ENCODE results near the gene TRPM6. TPM values are rescaled to one million over a fixed set of nuclear protein-coding genes. Genes with fewer than 3 reads are reported as not detected.
A peak's percentile ranks its signal among the peaks of the same experiment; 100 is the strongest.
"Not testable (repeated sequence)": the region's sequence is repeated elsewhere in the genome, so short reads cannot be mapped to it uniquely, and the experiment has no call there.

The TRPM6 gene
- total and polyA plus RNA-seq, 8 donors: 0.14 to 0.59 (median 0.23) TPM

GRCh38 chr9:74858751-74859414 is 28.8 kb downstream of the TRPM6 start:
- no peak for FAIRE-seq
- DNase-seq: no peak
- Histone ChIP-seq H3K27ac (no peak overlapping the region), H3K4me3 (no peak overlapping the region), H3K36me3 (no peaks in the 10 kb centered on the region), H3K4me1 (peaks cover 0 to 4% (median 0%) of the 10 kb centered on the region in 3 donors), H3K9me3 (no peaks in the 10 kb centered on the region), H3K27me3 (no peaks in the 10 kb centered on the region)
- no peak for TF ChIP-seq CTCF (IDR thresholded peaks at IDR 0.05)
- ATAC-seq: no peak
- intact Hi-C loops (cut with DNase I): no loop called here
- WGBS, 2 donors: 75 to 87% methylated on average over 4 of the region's 4 CpGs

GRCh38 chr9:74856989-74857388 is 30.7 kb downstream of the TRPM6 start:
- no peak for TF ChIP-seq CTCF (IDR thresholded peaks at IDR 0.05)
- H3K4me1 ChIP-seq: peaks cover 0 to 4% (median 0%) of the 10 kb centered on the region in 3 donors
- H3K4me3 ChIP-seq: no peak overlapping the region
- ATAC-seq (no peak), FAIRE-seq (no peak), DNase-seq (no peak)
- no peaks in the 10 kb centered on the region for H3K36me3 ChIP-seq
- no peaks in the 10 kb centered on the region for H3K9me3 ChIP-seq
- no peaks in the 10 kb centered on the region for H3K27me3 ChIP-seq
- no peak overlapping the region for H3K27ac ChIP-seq
- intact Hi-C loops (cut with DNase I): no loop called here

- H3K4me3 ChIP-seq: no peak overlapping the region
- WGBS, 2 donors: 78 to 80% methylated on average over 6 of the region's 6 CpGs
- H3K27ac ChIP-seq: no peak overlapping the region
- no peak for TF ChIP-seq CTCF (IDR thresholded peaks at IDR 0.05)
- ATAC-seq (no peak), FAIRE-seq (no peak), DNase-seq (no peak)
- no peaks in the 10 kb centered on the region for H3K9me3 ChIP-seq
- no peaks in the 10 kb centered on the region for H3K27me3 ChIP-seq
- no peaks in the 10 kb centered on the region for H3K36me3 ChIP-seq
- intact Hi-C loops (cut with DNase I): no loop called here
- no peaks in the 10 kb centered on the region for H3K4me1 ChIP-seq
Measured at GRCh38 chr9:74855072-74855471, 32.6 kb downstream of the TRPM6 start.

- H3K9me3 ChIP-seq; ATAC-seq; intact Hi-C loops (cut with DNase I); H3K4me3 ChIP-seq; H3K36me3 ChIP-seq; H3K27ac ChIP-seq; H3K4me1 ChIP-seq; FAIRE-seq; H3K27me3 ChIP-seq: not testable (repeated sequence)
- DNase-seq: peak in 1 of 6 donors; percentile 39
- 88 to 95% methylated on average over 27 to 36 of the region's 36 CpGs for WGBS, 2 donors
Measured at GRCh38 chr9:74853024-74853423, 34.7 kb downstream of the TRPM6 start.

GRCh38 chr9:74848153-74848525 is 39.6 kb downstream of the TRPM6 start:
- Histone ChIP-seq H3K4me3 (no peak overlapping the region), H3K27me3 (no peaks in the 10 kb centered on the region), H3K9me3 (no peaks in the 10 kb centered on the region), H3K27ac (no peak overlapping the region), H3K36me3 (no peaks in the 10 kb centered on the region), H3K4me1 (no peaks in the 10 kb centered on the region)
- DNase-seq (no peak), ATAC-seq (no peak), FAIRE-seq (no peak)
- WGBS, 2 donors: 40 to 48% methylated on average over 4 of the region's 4 CpGs
- intact Hi-C loops (cut with DNase I): no loop called here
- TF ChIP-seq CTCF (IDR thresholded peaks at IDR 0.05): no peak
